Lower lobe of right lung (tissue), 2 donors: ENCODE results near the gene OR9Q1. TPM values are rescaled to one million over a fixed set of nuclear protein-coding genes. Genes with fewer than 3 reads are reported as not detected.

Experiments used
- ATAC-seq, 2 donors: fragments of 200-7000 bp; cut with Tn5 transposase; one replicate each; pipeline ENCODE4 v1.9.1; 2020 to 2022; ENCODE audit warnings: mild to moderate bottlenecking in 2 of 2, moderate library complexity in 2 of 2
- DNase-seq: peaks from one replicate; pipeline ENCODE4 v3.0.0-alpha.2; 2020
- H3K27ac ChIP-seq: fragments of 200-600 bp; one replicate; pipeline ENCODE4 v1.8.0; 2022
- H3K27me3 ChIP-seq: fragments of 200-600 bp; one replicate; pipeline ENCODE4 v1.8.0; 2022; ENCODE audit warnings: low read depth
- H3K36me3 ChIP-seq: fragments of 200-600 bp; one replicate; pipeline ENCODE4 v1.8.0; 2022; ENCODE audit warnings: mild to moderate bottlenecking
- H3K4me1 ChIP-seq: fragments of 200-600 bp; one replicate; pipeline ENCODE4 v1.8.0; 2022
- H3K4me3 ChIP-seq: fragments of 200-600 bp; one replicate; pipeline ENCODE4 v1.8.0; 2022; ENCODE audit warnings: mild to moderate bottlenecking
- H3K9me3 ChIP-seq: fragments of 200-600 bp; one replicate; pipeline ENCODE4 v1.8.0; 2022
- intact Hi-C: fragments of 100-400 bp; cut with DNase I; formaldehyde crosslinking; loops from one replicate; pipeline ENCODE4 v1.11.0; 2022
- total RNA-seq: library from RNA; stranded (reverse); fragmentation: NEBNext Ultra II Directional; extraction: Animal tissue kit (Norgen Biotek cat#: 25700); gene quantifications from one replicate; pipeline ENCODE4 v1.2.1, GENCODE V29; 2021
- TF ChIP-seq, protein P1 (sequence below): fragments of 200-600 bp; IDR thresholded peaks from one replicate; pipeline ENCODE4 v1.8.0; 2022; ENCODE audit warnings: antibody characterized with exemption, mild to moderate bottlenecking
- donor health status: DM: no; HTN: yes; CAD: no; lungs with severe emphysema.

Gene OR9Q1
- total RNA-seq, 1 donor from 2014 or later, result not detected

- TF ChIP-seq, protein P1, sequence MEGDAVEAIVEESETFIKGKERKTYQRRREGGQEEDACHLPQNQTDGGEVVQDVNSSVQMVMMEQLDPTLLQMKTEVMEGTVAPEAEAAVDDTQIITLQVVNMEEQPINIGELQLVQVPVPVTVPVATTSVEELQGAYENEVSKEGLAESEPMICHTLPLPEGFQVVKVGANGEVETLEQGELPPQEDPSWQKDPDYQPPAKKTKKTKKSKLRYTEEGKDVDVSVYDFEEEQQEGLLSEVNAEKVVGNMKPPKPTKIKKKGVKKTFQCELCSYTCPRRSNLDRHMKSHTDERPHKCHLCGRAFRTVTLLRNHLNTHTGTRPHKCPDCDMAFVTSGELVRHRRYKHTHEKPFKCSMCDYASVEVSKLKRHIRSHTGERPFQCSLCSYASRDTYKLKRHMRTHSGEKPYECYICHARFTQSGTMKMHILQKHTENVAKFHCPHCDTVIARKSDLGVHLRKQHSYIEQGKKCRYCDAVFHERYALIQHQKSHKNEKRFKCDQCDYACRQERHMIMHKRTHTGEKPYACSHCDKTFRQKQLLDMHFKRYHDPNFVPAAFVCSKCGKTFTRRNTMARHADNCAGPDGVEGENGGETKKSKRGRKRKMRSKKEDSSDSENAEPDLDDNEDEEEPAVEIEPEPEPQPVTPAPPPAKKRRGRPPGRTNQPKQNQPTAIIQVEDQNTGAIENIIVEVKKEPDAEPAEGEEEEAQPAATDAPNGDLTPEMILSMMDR, result no peak
- no peaks in the 10 kb centered on the region for H3K9me3 ChIP-seq
Measured at GRCh38 chr11:58216476-58216875, 192.8 kb downstream of the OR9Q1 start.

DNA sequence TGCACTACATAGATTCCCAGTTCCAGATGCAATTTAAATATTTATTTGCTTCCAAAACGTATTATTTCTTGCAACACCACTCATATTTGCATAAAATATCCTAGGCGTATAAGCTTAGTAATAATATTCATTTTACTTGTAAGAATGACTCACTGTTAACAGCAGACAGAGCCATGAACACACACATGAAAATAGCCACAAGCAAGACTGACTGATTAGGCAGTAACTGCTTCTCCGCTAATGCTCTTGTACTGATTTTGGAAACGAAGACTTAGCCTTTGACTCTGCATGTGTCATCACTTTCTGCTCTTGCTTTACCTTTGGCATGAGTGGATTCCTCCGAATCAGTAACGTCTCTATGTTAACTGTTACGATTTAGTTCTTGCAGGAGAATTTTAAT is 199.0 kb downstream of the OR9Q1 start:
- intact Hi-C loops, result no loop called here

More at GRCh38 chr11:58216476-58216875, 192.8 kb downstream of the OR9Q1 start:
- intact Hi-C loops, result no loop called here
- no peak overlapping the region for H3K27ac ChIP-seq
- DNase-seq, result no peak
- H3K27me3 ChIP-seq, result no peaks in the 10 kb centered on the region
- ATAC-seq, result no peak
- H3K4me1 ChIP-seq, result no peaks in the 10 kb centered on the region
- no peaks in the 10 kb centered on the region for H3K36me3 ChIP-seq
- no peak overlapping the region for H3K4me3 ChIP-seq

DNA sequence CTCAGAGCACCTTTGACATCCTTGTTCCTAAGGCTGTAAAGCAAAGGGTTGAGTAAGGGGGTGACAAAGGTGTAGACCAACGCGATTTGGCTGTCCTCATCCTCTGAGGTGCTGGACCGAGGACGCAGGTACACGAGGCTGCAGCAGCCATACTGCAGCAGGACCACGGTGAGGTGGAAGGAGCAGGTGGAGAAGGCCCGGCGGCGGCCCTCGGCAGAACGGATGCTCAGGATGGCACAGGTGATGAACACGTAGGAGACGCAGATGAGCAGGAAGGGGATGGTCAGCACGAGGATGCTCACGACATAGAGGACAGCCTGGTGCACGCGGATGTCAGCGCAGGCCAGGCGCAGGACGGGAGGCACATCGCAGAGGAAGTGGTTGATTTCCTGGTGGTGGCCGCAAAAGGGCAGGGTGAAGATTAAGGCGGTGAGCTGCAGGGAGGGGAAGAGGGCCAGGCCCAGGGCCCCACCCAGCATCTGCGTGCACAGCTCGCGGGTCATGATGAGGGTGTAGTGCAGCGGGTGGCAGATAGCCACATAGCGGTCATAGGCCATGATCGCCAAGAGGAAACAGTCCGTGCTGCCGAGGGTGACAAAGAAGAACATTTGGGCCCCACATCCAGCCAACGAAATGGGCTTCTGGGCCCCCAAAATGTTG is 204.4 kb downstream of the OR9Q1 start:
- Histone ChIP-seq H3K9me3 (no peaks in the 10 kb centered on the region), H3K27me3 (no peaks in the 10 kb centered on the region), H3K4me3 (no peak overlapping the region), H3K36me3 (no peaks in the 10 kb centered on the region), H3K4me1 (no peaks in the 10 kb centered on the region), H3K27ac (no peak overlapping the region)
- ATAC-seq, result no peak
- intact Hi-C loops, result no loop called here
- TF ChIP-seq, protein P1, result no peak
- DNase-seq, result no peak

More for the DNA sequence above, 199.0 kb downstream of the OR9Q1 start:
- no peaks in the 10 kb centered on the region for H3K4me1 ChIP-seq
- H3K9me3 ChIP-seq, result no peaks in the 10 kb centered on the region
- no peak overlapping the region for H3K27ac ChIP-seq
- no peak overlapping the region for H3K4me3 ChIP-seq
- ATAC-seq (no peak), DNase-seq (no peak)
- H3K36me3 ChIP-seq, result no peaks in the 10 kb centered on the region
- no peaks in the 10 kb centered on the region for H3K27me3 ChIP-seq
- TF ChIP-seq, protein P1, result no peak

Other genes with a start within 250 kb of the OR9Q1 start
- gene OR6Q1, start 7.1 kb downstream of the OR9Q1 start, total RNA-seq, result not detected
- not detected for gene OR9I1, start 101.6 kb downstream of the OR9Q1 start, total RNA-seq
- not detected for gene OR9Q2, start 165.2 kb downstream of the OR9Q1 start, total RNA-seq
- not detected for gene OR1S2, start 180.3 kb downstream of the OR9Q1 start, total RNA-seq
- not detected for gene OR1S1, start 188.8 kb downstream of the OR9Q1 start, total RNA-seq
- gene OR10Q1, start 205.0 kb downstream of the OR9Q1 start, total RNA-seq, result not detected
- not detected for gene OR10W1, start 244.4 kb downstream of the OR9Q1 start, total RNA-seq